HK-2 (cell line): ENCODE data around the gene USF3.

Source experiments
- DNase-seq: peaks from one replicate; pipeline ENCODE4 v3.0.0-alpha.2; 2018; ENCODE audit not compliant: unreplicated experiment

Gene USF3

DNA sequence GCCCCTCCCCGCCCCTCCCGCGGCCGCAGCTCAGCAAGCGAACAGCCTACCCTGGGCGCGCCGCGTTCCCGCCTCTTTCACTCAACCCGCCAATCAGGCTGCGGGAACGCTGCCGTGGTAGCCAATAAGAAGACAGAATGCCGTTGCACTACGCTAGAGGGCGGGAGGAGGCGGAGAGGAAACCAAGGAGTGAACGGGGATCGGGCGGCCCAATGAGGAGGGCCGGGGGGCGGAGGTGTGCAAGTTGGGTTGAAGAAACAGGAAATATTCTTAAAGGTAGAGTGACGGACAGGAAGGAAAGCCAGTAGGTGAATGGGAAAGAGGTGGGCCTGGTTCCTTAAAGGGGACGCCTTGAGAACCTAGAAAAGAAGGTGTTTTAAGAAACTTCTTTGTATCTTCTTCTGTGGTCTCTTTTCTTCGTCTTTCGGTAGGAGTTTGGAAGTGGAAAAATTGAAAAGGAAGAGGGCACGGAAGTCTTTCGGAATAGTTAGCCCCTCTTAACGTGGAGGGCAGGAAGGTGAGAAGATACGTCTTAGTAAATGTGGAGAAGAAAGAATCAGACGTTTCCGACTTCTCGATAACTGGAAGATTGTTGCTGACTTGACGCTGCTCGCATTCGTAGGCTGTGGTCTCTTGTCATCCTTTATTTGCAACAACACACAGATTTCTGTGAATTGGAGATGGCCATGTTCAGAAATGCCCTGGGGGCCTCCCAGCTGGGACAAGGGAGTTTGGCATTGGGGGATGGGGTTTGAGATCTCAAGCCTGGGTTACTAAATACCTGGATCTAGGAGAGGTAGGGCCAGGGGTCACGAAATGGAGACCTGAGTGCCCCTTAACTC lies 437 bp upstream of the USF3 start:
- DNase-seq: peak; percentile 100

DNA sequence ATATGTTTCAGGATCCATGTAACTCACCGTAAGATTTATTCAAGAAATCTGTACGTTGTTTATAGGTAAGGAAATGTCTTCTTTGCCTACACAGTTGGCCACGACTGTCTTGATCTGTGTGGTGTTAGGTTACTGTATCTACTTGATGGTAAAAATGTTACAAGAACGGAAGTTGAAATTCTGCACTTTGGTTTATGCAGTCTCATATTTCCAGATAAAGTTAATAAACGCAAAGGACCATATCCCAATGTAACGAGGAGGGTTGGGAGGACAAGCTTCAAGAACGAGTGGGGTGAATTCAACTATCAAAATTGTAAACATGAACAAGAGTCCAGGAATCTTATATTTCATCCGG lies 1.0 kb downstream of the USF3 start:
- no peak for DNase-seq

DNA sequence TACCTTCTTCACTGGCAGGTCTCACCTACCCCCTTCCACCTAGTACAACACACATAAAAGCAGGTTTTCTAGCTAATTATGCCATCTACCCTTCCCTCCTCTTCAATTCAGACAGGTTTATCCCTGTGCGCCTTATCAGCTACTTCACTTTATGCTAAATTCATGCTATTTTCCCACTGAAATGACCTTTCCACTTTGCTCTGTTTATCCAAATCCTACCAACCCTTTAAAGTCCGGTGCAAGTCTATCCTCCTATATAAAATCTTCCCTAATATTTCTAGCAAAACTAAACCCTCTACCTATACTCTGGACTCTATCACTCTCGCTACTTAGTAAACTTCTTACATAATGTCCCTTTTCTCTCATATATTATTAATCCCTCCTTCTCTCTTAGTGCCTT lies 6.0 kb downstream of the USF3 start:
- DNase-seq: no peak

DNA sequence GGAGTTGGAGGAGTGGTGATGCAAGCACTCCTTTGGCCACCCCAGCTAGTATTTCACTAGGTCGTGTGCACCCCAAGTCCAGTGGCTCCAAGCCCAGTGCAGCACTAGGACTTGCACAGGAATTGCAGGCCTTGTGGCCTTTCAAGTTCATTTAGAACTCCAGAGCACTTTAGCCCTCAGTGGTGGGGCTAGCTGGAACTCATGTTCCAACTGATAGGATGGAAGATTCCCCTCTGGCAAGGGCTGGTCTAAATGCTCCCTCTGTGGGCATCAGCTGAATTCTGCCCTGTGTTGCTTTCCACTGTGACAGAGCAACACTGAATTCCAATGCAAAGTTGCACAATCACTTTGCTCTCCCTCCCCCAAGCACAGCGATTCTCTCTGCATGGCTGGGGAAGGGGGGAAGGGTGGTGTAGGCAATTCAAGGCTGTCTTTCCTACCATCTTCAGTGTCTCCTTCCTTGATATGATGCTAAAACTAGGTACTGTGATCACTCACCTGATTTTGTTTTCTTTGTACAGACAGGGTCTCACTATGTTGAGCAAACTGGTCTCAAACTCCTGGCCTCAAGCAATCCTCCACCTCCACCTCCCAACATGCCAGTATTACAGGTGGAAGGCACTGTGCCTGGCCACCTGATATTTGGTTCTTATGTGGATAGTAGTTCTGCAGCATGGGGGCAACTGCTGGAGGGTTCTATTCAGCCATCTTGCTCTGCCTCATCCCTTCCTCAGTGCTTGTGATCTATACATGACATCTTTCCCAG lies 10.3 kb downstream of the USF3 start:
- DNase-seq: no peak

DNA sequence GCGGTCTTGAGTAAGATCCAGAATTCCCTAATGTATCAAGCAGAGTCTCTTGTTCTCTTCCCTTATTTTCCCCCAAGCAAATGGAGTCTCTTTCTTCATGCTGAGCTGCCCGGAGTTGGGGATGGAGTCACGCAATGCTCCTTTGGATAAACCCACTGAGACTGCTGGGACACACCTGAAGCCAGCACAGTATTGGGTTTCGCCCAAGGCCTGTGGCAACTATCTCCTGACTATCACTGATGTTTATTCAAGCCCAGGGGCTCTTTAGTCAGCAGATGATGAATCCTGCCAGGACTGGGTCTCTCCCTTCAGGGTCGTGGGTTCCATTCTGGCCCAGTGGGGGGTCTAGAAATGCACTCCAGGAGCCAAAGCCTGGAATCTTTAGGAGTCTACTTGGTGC lies 11.3 kb downstream of the USF3 start:
- DNase-seq: no peak

DNA sequence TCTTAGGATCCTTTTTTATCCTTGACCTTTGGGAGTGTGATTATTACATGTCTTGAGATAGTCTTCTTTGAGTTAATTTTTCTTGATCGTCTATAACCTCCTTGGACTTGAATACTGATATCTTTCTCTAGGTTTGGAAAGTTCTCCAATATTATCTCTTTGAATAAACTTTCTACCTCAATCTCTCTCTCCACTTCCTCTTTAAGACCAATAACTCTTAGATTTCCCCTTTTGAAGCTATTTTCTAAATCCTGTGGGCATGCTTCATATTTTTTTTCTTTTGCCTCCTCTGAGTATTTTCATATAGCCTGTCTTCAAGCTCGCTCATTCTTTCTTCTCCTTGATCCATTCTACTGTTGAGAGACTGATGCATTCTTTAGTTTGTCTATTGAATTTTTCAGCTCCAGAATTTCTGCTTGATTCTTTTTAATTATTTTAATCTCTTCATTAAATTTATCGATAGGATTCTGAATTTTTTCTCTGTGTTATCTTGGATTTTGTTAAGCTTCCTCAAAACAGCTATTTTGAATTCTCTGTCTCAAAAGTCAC lies 12.1 kb downstream of the USF3 start:
- DNase-seq: no peak

DNA sequence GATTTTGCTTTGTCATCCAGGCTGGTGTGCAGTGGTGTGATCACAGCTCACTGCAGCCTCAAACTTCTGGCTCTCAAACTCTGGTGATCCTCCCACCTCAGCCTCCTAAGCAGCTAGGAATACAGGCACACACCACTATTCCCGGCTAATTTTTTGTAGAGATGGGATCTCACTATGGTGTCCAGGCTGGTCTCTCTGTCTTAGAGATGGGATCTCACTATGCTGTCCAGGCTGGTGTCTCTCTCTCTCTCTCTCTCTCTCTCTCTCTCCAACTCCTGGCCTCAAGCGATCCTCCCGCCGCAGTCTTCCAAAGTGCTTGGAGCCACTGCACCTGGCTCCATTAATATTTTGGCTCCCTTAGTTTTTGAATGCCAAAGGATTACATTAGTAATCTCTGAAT lies 17.7 kb downstream of the USF3 start:
- no peak for DNase-seq

DNA sequence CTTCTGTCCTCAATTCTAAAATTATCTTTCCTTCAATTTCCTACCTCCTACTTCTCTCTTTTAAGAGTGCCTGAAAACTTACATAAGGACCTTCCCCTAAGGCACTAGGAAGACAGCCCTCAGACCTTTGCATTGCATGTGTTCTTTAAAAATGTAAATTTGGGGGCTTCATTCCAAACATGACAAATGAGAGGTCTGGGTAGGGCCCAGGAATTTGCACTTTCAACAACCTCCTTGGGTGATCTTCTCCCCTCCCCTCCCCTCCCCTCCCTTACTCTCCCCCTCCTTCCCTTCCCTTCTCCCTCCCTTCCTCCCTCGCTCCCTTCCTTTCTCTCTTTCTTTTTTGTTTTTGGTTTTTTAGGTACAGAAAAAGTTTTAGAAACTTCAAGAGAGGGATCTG lies 18.7 kb downstream of the USF3 start:
- DNase-seq: no peak

DNA sequence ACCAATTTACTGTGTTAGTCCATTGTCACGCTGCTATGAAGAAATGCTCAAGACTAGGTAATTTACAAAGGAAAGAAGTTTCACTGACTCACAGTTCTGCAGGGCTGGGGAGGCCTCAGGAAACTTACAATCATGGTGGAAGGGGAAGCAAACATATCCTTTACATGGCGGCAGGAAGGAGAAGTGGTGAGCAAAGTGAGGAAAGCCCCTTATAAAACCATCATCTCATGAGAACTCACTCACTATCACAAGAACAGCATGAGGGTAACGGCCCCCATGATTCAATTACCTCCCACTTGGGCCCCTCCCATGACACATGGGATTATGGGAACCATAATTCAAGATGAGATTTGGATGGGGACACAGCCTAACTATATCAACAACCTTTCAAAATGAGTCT lies 20.2 kb downstream of the USF3 start:
- no peak for DNase-seq

DNA sequence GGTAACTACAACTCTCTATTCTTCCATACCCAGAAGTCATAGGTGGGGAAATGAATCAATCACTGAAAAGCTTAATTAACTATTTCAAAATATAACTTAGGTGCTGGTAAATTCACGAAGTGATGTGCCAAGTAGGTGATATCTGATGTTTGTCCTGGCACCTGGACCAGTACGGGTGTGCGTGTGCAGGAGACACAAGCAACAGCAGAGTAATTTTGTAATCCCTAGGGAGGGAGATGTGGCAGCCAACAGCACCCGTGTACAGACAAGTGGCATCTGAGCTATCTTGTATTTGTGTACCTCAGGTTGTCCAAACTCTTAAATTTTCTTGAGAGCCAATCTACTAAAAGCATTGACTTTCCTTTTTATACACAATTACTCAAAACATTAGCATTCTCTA lies 22.8 kb downstream of the USF3 start:
- no peak for DNase-seq

DNA sequence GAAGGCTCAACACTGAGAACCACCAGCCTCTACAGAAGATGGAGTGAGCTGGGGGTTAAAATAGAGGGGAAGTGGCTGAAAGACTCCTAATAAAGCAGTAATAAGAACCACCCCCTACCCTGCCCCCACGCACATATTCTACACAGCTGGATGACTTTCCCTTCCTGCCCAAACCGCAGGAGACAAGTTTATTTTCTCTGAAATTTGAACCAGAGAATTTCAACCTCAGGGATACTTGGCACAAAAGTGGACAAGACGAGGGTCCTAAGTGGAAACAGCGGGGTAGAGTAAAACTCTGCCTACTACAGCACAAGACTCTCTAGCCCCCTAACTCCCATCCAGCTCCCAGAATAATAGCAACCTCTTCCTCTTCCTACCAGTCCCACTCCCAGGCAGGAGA lies 28.4 kb downstream of the USF3 start:
- DNase-seq: no peak

DNA sequence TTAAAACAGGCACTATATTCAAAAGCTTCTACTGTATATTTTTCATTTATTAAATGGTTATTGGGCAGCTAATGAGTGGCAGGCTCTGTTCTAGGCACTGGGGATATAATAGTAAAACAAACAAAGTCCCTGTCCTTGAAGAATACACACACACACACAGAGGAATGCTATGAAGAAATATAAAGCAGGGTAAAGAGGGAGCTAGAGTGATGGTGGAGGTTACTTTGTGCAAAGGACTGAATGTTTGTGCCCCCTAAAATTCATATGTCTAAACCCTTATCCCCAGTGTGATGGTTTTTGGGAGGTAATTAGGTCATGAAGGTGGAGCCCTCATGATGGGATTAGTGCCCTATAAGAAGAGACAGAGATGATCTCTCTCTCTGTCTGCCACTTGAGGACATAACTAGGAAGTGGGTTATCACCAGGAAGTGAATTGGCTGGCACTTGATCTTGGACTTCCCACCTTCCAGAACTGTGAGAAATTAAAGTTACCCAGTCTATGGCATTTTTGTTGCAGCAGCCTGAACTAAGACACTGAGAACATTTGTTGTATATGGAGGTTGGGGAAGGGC lies 31.8 kb downstream of the USF3 start:
- DNase-seq: no peak

DNA sequence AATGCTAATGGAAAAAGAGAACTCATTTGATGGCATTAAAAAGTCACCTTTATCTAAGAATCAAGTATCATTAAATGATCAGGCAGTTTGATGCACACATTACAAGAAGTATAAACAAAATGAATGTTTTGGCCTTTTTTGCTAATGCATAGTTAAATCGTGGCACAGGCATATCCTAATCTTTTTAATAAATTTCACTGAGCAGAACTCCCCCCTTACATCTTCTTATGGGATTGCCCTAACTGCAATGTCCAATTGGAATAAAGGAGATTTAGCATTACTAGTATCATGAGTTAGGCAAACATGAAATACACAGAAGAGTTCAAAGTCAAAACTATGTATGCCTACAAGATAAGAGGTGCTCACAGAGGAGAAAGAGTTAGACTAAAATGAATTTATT lies 32.7 kb downstream of the USF3 start:
- no peak for DNase-seq

DNA sequence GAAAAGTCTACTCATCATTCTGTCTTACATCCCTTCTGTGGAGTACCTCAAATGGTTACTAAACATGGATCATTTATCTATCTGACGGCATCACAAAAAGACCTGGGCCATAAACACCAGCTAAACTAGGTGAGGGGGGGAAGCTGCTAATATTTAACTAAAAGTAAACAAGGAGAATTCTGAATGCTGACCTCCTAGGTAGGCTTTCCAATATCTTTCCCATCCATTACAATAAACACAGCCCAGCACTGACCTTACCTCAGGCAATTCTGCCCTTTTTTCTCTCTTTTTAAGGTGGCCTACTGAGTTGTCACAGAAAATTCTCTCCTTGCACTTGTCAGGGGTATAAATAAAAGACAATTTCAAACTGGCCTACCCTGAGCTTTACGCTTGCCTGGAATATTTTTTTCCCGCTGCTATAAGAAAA lies 33.1 kb downstream of the USF3 start:
- DNase-seq: no peak

DNA sequence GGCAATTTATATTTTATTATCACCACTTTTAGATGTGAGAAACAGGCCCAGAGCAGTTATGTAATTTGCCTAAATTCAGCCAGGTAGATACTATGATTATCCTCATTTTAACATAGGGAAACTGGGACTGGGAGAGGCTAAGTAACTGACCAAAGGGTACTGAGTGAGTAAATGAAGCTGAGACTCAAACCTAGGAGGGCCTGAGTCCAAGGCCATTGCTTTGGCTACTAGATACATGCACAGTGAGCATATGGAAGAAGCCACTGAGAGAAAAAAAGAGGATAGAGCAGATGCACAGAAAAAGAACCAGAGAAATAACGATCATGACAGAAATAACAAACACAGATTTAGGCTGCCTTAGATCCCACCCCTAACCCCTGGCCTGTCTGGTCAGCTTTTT lies 33.6 kb downstream of the USF3 start:
- DNase-seq: no peak

DNA sequence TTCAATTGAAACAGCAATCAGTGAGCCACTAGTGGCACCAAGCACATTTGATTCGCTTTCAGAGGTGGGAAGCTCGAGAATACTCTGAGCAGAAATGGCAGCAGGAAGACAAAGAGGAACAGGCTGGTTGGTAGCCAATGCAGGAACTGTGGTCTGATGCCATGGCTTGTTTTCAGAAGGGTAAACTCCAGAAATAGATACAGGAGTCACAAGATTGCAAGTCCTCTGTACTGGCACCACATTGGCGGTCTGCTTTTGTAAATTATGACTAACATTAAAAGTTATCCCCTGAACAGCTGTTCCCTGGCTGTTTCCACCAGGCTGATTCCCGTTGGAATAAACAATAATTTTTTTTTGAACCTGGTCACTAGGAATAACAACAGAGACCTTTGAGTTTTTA lies 35.5 kb downstream of the USF3 start:
- DNase-seq: no peak

DNA sequence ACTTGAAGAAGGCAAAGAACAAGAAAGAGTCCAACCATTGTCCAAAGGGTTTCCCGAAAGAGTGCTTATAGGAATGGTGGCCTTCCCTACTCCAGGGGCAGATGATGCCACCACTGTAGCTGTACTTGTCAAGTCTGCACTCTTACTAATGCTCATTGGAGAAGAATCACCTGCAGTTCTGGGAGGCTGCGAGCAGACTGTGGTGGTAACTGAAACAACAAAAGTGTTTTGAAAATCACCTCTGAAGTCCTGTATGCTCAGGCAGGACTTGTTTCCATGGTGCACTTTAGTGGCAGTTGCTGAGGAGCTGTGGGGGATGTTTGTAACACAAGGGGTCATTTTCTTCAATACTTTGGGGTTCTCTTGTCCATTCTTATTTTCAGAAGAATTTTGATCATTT lies 36.0 kb downstream of the USF3 start:
- no peak for DNase-seq

DNA sequence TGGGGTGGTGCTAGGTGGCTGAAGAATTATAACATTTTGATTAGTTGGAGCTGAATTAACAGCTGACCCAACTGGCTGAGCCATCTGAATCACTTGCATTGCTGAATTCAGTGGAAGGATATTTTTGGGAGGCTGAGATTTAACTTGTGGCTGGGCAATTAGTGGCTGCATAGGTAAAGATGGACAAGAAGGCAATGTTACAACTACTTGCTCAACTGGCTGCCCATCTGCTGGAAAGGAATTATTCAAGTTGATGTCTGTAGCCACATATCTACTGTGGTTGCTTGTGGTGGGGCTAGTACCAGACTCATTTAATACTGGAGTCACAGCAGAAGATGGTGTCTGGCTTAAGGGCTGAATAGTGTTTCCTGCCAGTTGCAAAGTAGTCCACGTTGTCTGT lies 36.4 kb downstream of the USF3 start:
- DNase-seq: no peak

DNA sequence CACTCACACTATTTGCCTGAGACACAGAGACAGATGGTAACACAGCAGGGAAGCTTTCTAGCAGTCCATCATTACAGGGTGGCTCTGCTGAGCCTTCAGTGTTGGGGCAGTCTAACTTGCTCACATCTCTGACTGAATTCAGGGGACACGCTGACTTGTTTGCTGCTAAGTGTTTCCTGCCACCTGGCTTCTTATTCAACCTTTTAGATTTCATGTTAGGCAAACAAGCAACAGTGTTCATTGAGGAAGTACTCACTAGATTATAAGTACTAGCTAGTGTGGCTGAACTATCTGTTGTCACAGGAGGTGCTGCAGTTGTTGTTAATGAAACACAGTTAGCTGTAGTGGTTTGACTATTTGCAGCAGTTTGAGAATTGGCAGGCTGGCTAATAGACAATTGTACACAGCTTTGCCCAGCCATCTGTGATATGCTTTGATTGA lies 37.3 kb downstream of the USF3 start:
- DNase-seq: no peak

DNA sequence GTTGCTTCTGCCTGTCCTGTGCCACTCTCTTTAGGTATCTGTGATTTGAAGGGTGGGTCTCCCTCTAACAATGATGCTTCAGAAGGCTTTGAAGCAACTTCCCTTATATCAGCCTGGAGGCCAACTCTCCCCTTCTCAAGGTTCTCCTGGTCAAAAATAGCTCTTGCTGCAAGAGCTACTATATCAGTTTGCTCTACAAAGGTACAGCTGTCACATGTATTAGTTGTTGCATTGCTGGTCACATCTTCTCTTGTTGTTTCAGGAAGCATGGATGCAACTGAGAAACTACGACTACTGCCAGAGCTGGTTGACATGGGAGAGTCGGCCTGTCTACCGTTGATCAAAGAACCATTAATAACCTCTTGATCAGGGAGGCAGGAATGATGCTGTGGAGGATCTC lies 38.3 kb downstream of the USF3 start:
- no peak for DNase-seq

DNA sequence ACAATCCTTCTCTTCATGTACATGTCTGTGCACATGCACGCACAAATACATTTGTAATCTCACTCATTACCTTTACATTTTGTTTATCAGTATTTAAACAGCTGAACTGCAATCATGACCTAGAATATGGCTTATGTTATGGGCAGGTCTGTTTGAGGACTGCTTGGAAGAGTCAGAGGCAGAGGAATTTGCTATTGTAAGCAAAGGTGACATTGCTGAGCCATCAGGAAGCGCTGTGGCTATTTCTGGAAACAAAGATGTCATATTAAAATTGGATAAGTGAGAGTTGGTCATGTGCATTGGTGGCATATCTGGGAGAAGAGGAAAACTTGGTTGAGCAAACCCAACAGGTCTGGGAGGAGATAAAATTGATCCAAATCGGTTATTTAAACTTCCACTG lies 41.6 kb downstream of the USF3 start:
- DNase-seq: no peak

DNA sequence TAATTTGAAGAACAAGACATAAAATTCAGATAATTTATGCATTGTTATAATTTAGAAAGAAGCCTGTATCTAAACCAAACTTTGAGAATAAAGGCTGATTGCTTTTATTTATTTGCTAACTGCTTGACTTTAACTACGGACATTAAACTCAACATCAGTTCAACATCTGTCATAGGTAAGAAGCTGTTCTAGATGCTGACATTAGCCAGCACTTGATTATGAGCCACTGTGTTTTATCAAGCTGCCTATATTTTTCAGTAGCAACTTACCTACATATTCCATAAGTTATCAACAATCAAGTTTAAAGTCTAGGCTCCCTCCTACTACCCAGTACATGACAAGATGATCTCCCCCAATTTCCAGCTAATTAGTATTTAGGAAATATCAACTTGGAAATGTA lies 42.1 kb downstream of the USF3 start:
- no peak for DNase-seq
